DND-41 (cell line): ENCODE data around the gene L3MBTL1.

Source experiments
- ATAC-seq: fragments of 200-7000 bp; cut with Tn5 transposase; 3 replicates; pipeline ENCODE4 v1.9.1; 2021; ENCODE audit warnings: low read depth; ENCODE audit not compliant: insufficient read depth
- DNase-seq: peaks from one replicate; pipeline ENCODE4 v3.0.0-alpha.2; 2020
- H2AFZ ChIP-seq: 2 replicates; pipeline ENCODE4 v1.6.0; 2012; ENCODE audit warnings: low read depth, low read length
- H3K27ac ChIP-seq: 2 replicates; pipeline ENCODE4 v1.5.1; 2012; ENCODE audit warnings: low read length, inconsistent platforms
- H3K27me3 ChIP-seq: fragments of 200-600 bp; sonication (generic); 2 replicates; pipeline ENCODE4 v1.6.0; 2012; ENCODE audit warnings: low read length, mild to moderate bottlenecking, inconsistent platforms; ENCODE audit not compliant: insufficient read depth, poor library complexity
- H3K36me3 ChIP-seq: 2 replicates; pipeline ENCODE4 v1.5.1; 2012; ENCODE audit warnings: low read length, inconsistent platforms; ENCODE audit not compliant: insufficient read depth
- H3K4me1 ChIP-seq: 2 replicates; pipeline ENCODE4 v1.5.1; 2012; ENCODE audit warnings: mild to moderate bottlenecking, low read length; ENCODE audit not compliant: insufficient read depth
- H3K4me2 ChIP-seq: 2 replicates; pipeline ENCODE4 v1.6.0; 2012; ENCODE audit warnings: mild to moderate bottlenecking, moderate library complexity, low read length, inconsistent platforms; ENCODE audit not compliant: insufficient read depth
- H3K4me3 ChIP-seq, 2 experiments: fragments of 200-600 bp in 1 of 2; shearing (Covaris generic) in 1 of 2; 2 replicates each; pipeline ENCODE4 v1.5.1; 2012 to 2016; ENCODE audit warnings: inconsistent platforms in 2 of 2, low read length in 2 of 2, mild to moderate bottlenecking in 2 of 2, low read depth in 1 of 2, moderate library complexity in 1 of 2
- H3K79me2 ChIP-seq: 2 replicates; pipeline ENCODE4 v1.6.0; 2012; ENCODE audit warnings: low read length, inconsistent platforms; ENCODE audit not compliant: insufficient read depth
- H3K9ac ChIP-seq: 2 replicates; pipeline ENCODE4 v1.6.0; 2012; ENCODE audit warnings: low read depth, mild to moderate bottlenecking, inconsistent platforms, low read length, moderate library complexity
- H3K9me3 ChIP-seq: 2 replicates; pipeline ENCODE4 v1.5.1; 2012; ENCODE audit warnings: low read length, moderate library complexity, mild to moderate bottlenecking, inconsistent platforms; ENCODE audit not compliant: insufficient read depth, severe bottlenecking
- H4K20me1 ChIP-seq: 2 replicates; pipeline ENCODE4 v1.6.0; 2012; ENCODE audit warnings: low read length; ENCODE audit not compliant: insufficient read depth
- CTCF ChIP-seq: IDR thresholded peaks from 2 replicates; pipeline ENCODE4 v1.5.1; 2012; ENCODE audit warnings: borderline replicate concordance, low read length, moderate library complexity, mild to moderate bottlenecking; ENCODE audit not compliant: poor library complexity, severe bottlenecking; ENCODE audit errors: extremely low read depth
- EZH2 ChIP-seq: IDR thresholded peaks from 3 replicates; pipeline ENCODE4 v1.6.1; 2012; ENCODE audit warnings: borderline replicate concordance, low read depth, mild to moderate bottlenecking, moderate library complexity, low read length, inconsistent platforms; ENCODE audit not compliant: severe bottlenecking

Gene L3MBTL1

DNA sequence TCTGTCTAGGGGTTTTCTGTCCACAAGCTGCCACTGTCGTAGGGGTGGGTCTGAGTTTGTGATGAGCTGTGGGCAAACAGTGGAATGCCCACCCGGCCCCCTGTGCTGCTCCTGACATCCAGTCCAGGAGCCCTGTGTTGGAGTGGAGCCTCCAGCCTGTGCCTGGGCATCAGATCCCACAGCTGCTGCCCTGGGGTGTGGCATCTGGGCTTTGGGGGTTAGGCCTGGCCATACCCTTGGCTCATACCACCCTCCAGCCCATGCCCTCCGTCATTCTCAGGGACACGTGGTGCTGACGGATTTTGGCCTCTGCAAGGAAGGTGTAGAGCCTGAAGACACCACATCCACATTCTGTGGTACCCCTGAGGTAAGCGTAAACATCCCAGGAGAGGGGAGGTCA, 64.3 kb downstream of the L3MBTL1 start:
- Histone ChIP-seq H3K4me3 (no peak overlapping the region), H3K4me1 (no peaks in the 10 kb centered on the region), H2AFZ (no peak overlapping the region), H3K9ac (no peak overlapping the region), H3K27me3 (no peaks in the 10 kb centered on the region), H3K4me2 (no peak overlapping the region), H3K36me3 (no peaks in the 10 kb centered on the region), H4K20me1 (0 out of 2 replicates have a peak, but pooled peaks cover 3% of the 10 kb centered on the region), H3K27ac (no peak overlapping the region), H3K79me2 (no peaks in the 10 kb centered on the region), H3K9me3 (no peaks in the 10 kb centered on the region)
- ATAC-seq (no peak), DNase-seq (no peak)
- no peak for TF ChIP-seq CTCF

GRCh38 chr20:43572891-43573290, 65.4 kb downstream of the L3MBTL1 start:
- DNase-seq (no peak), ATAC-seq (no peak)
- no peaks in the 10 kb centered on the region for H3K27me3 ChIP-seq
- H3K9me3 ChIP-seq, result no peaks in the 10 kb centered on the region
- H3K4me1 ChIP-seq, result no peaks in the 10 kb centered on the region
- 0 out of 2 replicates have a peak, but pooled peaks cover 3% of the 10 kb centered on the region for H4K20me1 ChIP-seq
- no peak overlapping the region for H3K4me3 ChIP-seq
- H3K79me2 ChIP-seq, result no peaks in the 10 kb centered on the region
- H3K27ac ChIP-seq, result no peak overlapping the region
- TF ChIP-seq EZH2 (no peak), CTCF (no peak)
- H3K36me3 ChIP-seq, result no peaks in the 10 kb centered on the region
- no peak overlapping the region for H3K4me2 ChIP-seq
- no peak overlapping the region for H2AFZ ChIP-seq
- no peak overlapping the region for H3K9ac ChIP-seq

DNA sequence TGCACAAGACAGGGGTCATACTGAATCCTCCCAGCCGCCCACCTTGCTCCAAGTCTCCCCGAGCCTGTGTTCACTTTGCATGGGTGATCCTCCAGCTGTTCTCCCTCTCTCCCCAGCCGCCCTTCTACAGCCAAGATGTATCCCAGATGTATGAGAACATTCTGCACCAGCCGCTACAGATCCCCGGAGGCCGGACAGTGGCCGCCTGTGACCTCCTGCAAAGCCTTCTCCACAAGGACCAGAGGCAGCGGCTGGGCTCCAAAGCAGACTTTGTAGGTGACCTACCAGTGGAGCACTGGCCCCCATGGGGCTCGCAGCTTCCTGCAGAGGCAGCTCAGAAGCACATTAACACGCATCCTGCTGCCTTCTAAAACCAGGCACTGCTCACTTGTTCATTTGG, 68.6 kb downstream of the L3MBTL1 start:
- Histone ChIP-seq H3K27me3 (no peaks in the 10 kb centered on the region), H3K4me2 (no peak overlapping the region), H3K9ac (no peak overlapping the region), H3K4me1 (no peaks in the 10 kb centered on the region), H3K27ac (no peak overlapping the region), H3K9me3 (no peaks in the 10 kb centered on the region), H3K79me2 (no peaks in the 10 kb centered on the region), H4K20me1 (0 out of 2 replicates have a peak, but pooled peaks cover 3% of the 10 kb centered on the region), H3K36me3 (no peaks in the 10 kb centered on the region), H2AFZ (no peak overlapping the region), H3K4me3 (no peak overlapping the region)
- DNase-seq, result no peak
- TF ChIP-seq EZH2 (no peak), CTCF (no peak)
- no peak for ATAC-seq
